H1 (cell line): ENCODE results near the gene PLCL1. TPM values are rescaled to one million over a fixed set of nuclear protein-coding genes. Genes with fewer than 3 reads are reported as not detected.

ENCODE experiments used
- CTCF ChIA-PET: fragments of 300-600 bp; sonication (Branson Sonifier 250); formaldehyde crosslinking; loops from one replicate; lab custom pipeline; 2021; ENCODE audit not compliant: partially characterized antibody; lab: Charles Lee
- POLR2A ChIA-PET: fragments of 300-600 bp; sonication (Branson Sonifier 250); formaldehyde crosslinking; loops from one replicate; lab custom pipeline; 2021; ENCODE audit warnings: inconsistent platforms; ENCODE audit not compliant: partially characterized antibody; lab: Charles Lee
- DNase-seq, 2 experiments: peaks; one replicate each; pipeline versions ENCODE4 v3.0.0 to v3.0.0-alpha.2; 2010 to 2022; ENCODE audit warnings: low spot score in 2 of 2, low read depth in 1 of 2, mixed read lengths in 1 of 2
- FAIRE-seq: peaks from 2 replicates; lab custom pipeline; 2011; peaks lifted over from hg19 to GRCh38; lab: Jason Lieb, UNC
- H2AFZ ChIP-seq: 2 replicates; pipeline ENCODE4 v1.8.1; 2012; ENCODE audit warnings: low read length, inconsistent platforms
- H2AK5ac ChIP-seq: 2 replicates; pipeline ENCODE4 v1.6.1; 2013; ENCODE audit warnings: low read depth, low read length
- H2BK120ac ChIP-seq: replicated peaks from 2 replicates; pipeline ENCODE3; 2013; ENCODE audit warnings: low read depth, low read length, inconsistent platforms
- H2BK12ac ChIP-seq: 2 replicates; pipeline ENCODE4 v1.6.1; 2013; ENCODE audit warnings: low read depth, low read length
- H2BK15ac ChIP-seq: 2 replicates; pipeline ENCODE4 v1.6.1; 2013; ENCODE audit warnings: low read length
- H2BK20ac ChIP-seq: 2 replicates; pipeline ENCODE4 v1.6.1; 2013; ENCODE audit warnings: low read length
- H2BK5ac ChIP-seq: 2 replicates; pipeline ENCODE4 v1.6.1; 2013; ENCODE audit warnings: low read depth, low read length
- H3K14ac ChIP-seq: 2 replicates; pipeline ENCODE4 v1.6.1; 2013; ENCODE audit warnings: inconsistent platforms; ENCODE audit not compliant: insufficient read length
- H3K18ac ChIP-seq: 2 replicates; pipeline ENCODE4 v1.6.1; 2013; ENCODE audit warnings: low read length; ENCODE audit errors: extremely low read depth
- H3K23ac ChIP-seq: 2 replicates; pipeline ENCODE4 v1.6.1; 2013; ENCODE audit warnings: inconsistent platforms; ENCODE audit not compliant: insufficient read length
- H3K23me2 ChIP-seq: 2 replicates; pipeline ENCODE4 v1.6.1; 2013; ENCODE audit warnings: low read depth, low read length
- H3K27ac ChIP-seq: 2 replicates; pipeline ENCODE4 v1.6.1; 2011; ENCODE audit warnings: low read depth, low read length, inconsistent platforms
- H3K27me3 ChIP-seq, 4 experiments: replicated peaks in 1 of 4; 1 replicate in 1 of 4; 2 replicates in 3 of 4; pipeline versions ENCODE4 v1.6.1 to v1.8.1; 2011 to 2013; ENCODE audit warnings: low read length in 3 of 4, mild to moderate bottlenecking in 3 of 4, inconsistent platforms in 2 of 4, mixed read lengths in 2 of 4, moderate library complexity in 1 of 4; ENCODE audit not compliant: control insufficient read depth in 3 of 4, insufficient read depth in 3 of 4; ENCODE audit errors: extremely low read depth in 1 of 4
- H3K36me3 ChIP-seq, 4 experiments: 2 replicates each; pipeline versions ENCODE4 v1.6.1 to v1.8.1; 2011 to 2013; ENCODE audit warnings: mild to moderate bottlenecking in 4 of 4, low read length in 3 of 4, moderate library complexity in 2 of 4, control low read depth in 1 of 4, inconsistent platforms in 1 of 4; ENCODE audit not compliant: insufficient read depth in 4 of 4, control insufficient read depth in 2 of 4
- H3K4ac ChIP-seq: replicated peaks from 2 replicates; pipeline ENCODE3; 2013; ENCODE audit warnings: low read length, low read depth, mixed read lengths, inconsistent platforms; ENCODE audit not compliant: insufficient read length
- H3K4me1 ChIP-seq, 4 experiments: replicated peaks in 1 of 4; 1 replicate in 1 of 4; 2 replicates in 3 of 4; pipeline versions ENCODE4 v1.6.1 to v1.8.1; 2011 to 2013; ENCODE audit warnings: low read length in 3 of 4, inconsistent platforms in 2 of 4, mixed read lengths in 1 of 4; ENCODE audit not compliant: insufficient read depth in 4 of 4, control insufficient read depth in 3 of 4
- H3K4me2 ChIP-seq, 2 experiments: 2 replicates each; pipeline versions ENCODE4 v1.6.1 to v1.8.1; 2011 to 2013; ENCODE audit warnings: low read depth in 2 of 2, low read length in 2 of 2, control low read depth in 1 of 2, inconsistent platforms in 1 of 2, mild to moderate bottlenecking in 1 of 2; ENCODE audit not compliant: insufficient read depth in 1 of 2
- H3K4me3 ChIP-seq, 4 experiments: fragments of 200-600, 300-600 bp in 1 of 4; sonication (generic), shearing (Covaris generic), sonication (Bioruptor Twin) in 1 of 4; 2 replicates each; pipeline versions ENCODE4 v1.5.1 to v1.8.1; 2011 to 2016; ENCODE audit warnings: low read length in 4 of 4, low read depth in 3 of 4, control low read depth in 2 of 4, inconsistent platforms in 2 of 4, mild to moderate bottlenecking in 2 of 4, mixed read lengths in 1 of 4, moderate library complexity in 1 of 4; ENCODE audit not compliant: insufficient read depth in 2 of 4; ENCODE audit errors: extremely low read depth in 1 of 4
- H3K56ac ChIP-seq: replicated peaks from 2 replicates; pipeline ENCODE3; 2013; ENCODE audit warnings: low read depth, mild to moderate bottlenecking, mixed read lengths, low read length, inconsistent platforms; ENCODE audit not compliant: insufficient read length
- H3K79me1 ChIP-seq: 2 replicates; pipeline ENCODE4 v1.6.1; 2013; ENCODE audit warnings: low read depth, low read length, control low read depth
- H3K79me2 ChIP-seq, 2 experiments: 2 replicates each; pipeline versions ENCODE4 v1.6.1 to v1.8.1; 2012 to 2013; ENCODE audit warnings: low read length in 2 of 2, mild to moderate bottlenecking in 2 of 2, inconsistent platforms in 1 of 2; ENCODE audit not compliant: insufficient read depth in 2 of 2, control insufficient read depth in 1 of 2
- H3K9ac ChIP-seq, 4 experiments: replicated peaks in 1 of 4; 1 replicate in 1 of 4; 2 replicates in 3 of 4; pipeline versions ENCODE4 v1.6.1 to v1.8.1; 2011 to 2013; ENCODE audit warnings: low read depth in 3 of 4, low read length in 3 of 4, control low read depth in 2 of 4, mild to moderate bottlenecking in 2 of 4, moderate library complexity in 2 of 4, inconsistent platforms in 1 of 4; ENCODE audit errors: extremely low read depth in 1 of 4
- H3K9me3 ChIP-seq, 2 experiments: 2 replicates each; pipeline versions ENCODE4 v1.6.1 to v1.8.1; 2012 to 2013; ENCODE audit warnings: mild to moderate bottlenecking in 2 of 2, moderate library complexity in 2 of 2, control low read depth in 1 of 2, inconsistent platforms in 1 of 2, low read depth in 1 of 2, low read length in 1 of 2, mixed read lengths in 1 of 2; ENCODE audit not compliant: insufficient read depth in 2 of 2
- H4K20me1 ChIP-seq, 2 experiments: replicated peaks in 1 of 2; 2 replicates each; pipeline versions ENCODE3 to v1.8.1; 2011 to 2013; ENCODE audit warnings: inconsistent platforms in 2 of 2, low read length in 2 of 2, mild to moderate bottlenecking in 1 of 2; ENCODE audit not compliant: insufficient read depth in 2 of 2, control insufficient read depth in 1 of 2
- H4K5ac ChIP-seq: 2 replicates; pipeline ENCODE4 v1.6.1; 2013; ENCODE audit warnings: low read length, low read depth, mixed read lengths, inconsistent platforms; ENCODE audit not compliant: insufficient read length
- H4K8ac ChIP-seq: 2 replicates; pipeline ENCODE4 v1.8.0; 2013; ENCODE audit warnings: mild to moderate bottlenecking, moderate library complexity, low read length, inconsistent platforms; ENCODE audit not compliant: insufficient read depth; ENCODE audit errors: extremely low read depth
- H4K91ac ChIP-seq: replicated peaks from 2 replicates; pipeline ENCODE3; 2013; ENCODE audit warnings: low read length, mixed read lengths, inconsistent platforms; ENCODE audit not compliant: insufficient read length
- ASH2L ChIP-seq: fragments of 200-600, 300-600 bp; sonication (generic); IDR thresholded peaks from one replicate; pipeline ENCODE4 v1.7.1; 2017; ENCODE audit warnings: low read length
- BCL11A ChIP-seq, 2 experiments: IDR thresholded peaks; one replicate each; pipeline ENCODE4 v1.6.1; 2011; ENCODE audit warnings: low read depth in 2 of 2, low read length in 2 of 2, mild to moderate bottlenecking in 2 of 2
- CHD1 ChIP-seq: IDR thresholded peaks from 2 replicates; pipeline ENCODE4 v1.6.1; 2012; ENCODE audit warnings: low read depth, low read length, improper control_type of control experiment
- CREB1 ChIP-seq: IDR thresholded peaks from 2 replicates; pipeline ENCODE4 v1.6.1; 2012; ENCODE audit warnings: inconsistent platforms
- FOSL1 ChIP-seq: IDR thresholded peaks from 2 replicates; pipeline ENCODE4 v1.6.1; 2011; ENCODE audit warnings: mild to moderate bottlenecking, low read depth, low read length, moderate library complexity; ENCODE audit not compliant: insufficient read depth
- JUN ChIP-seq: IDR thresholded peaks from 2 replicates; pipeline ENCODE4 v1.6.1; 2011; ENCODE audit warnings: low read depth, mild to moderate bottlenecking, improper control_type of control experiment, low read length
- JUND ChIP-seq: IDR thresholded peaks from 2 replicates; pipeline ENCODE4 v1.6.1; 2011; ENCODE audit warnings: mild to moderate bottlenecking, improper control_type of control experiment, low read length
- NRF1 ChIP-seq: IDR thresholded peaks from 2 replicates; pipeline ENCODE4 v1.6.1; 2011; ENCODE audit warnings: mild to moderate bottlenecking, low read depth, low read length, improper control_type of control experiment
- POU5F1 ChIP-seq: IDR thresholded peaks from 2 replicates; pipeline ENCODE4 v1.6.1; 2011; ENCODE audit warnings: low read depth, mild to moderate bottlenecking, low read length, moderate library complexity
- RXRA ChIP-seq: IDR thresholded peaks from 2 replicates; pipeline ENCODE4 v1.6.1; 2011; ENCODE audit warnings: low read depth, mild to moderate bottlenecking, low read length, moderate library complexity; ENCODE audit not compliant: insufficient read depth
- YY1 ChIP-seq: IDR thresholded peaks from 2 replicates; pipeline ENCODE4 v1.6.1; 2011; ENCODE audit warnings: low read depth, mild to moderate bottlenecking, low read length
- WGBS, 2 experiments: shearing (Covaris generic) in 1 of 2; methylation state at CpG; one replicate each; pipeline versions ENCODE4 v1.1.6 to v1.1.7; 2013 to 2015; ENCODE audit warnings: low lambda C conversion rate in 2 of 2, mixed read lengths in 2 of 2, inconsistent platforms in 1 of 2, low coverage in 1 of 2, missing lambda C conversion rate in 1 of 2; ENCODE audit not compliant: insufficient replicate concordance in 2 of 2, insufficient coverage in 1 of 2, insufficient read length in 1 of 2; ENCODE audit errors: extremely low coverage in 1 of 2, missing lambda C conversion rate in 1 of 2; 5-methylcytosine and 5-hydroxymethylcytosine counted together
- polyA plus RNA-seq, 7 experiments: library from polyadenylated mRNA; depleted of rRNA in 3 of 7; stranded (reverse) in 5 of 7; unstranded in 2 of 7; fragments of >200 nt in 5 of 7; fragments of 200-250 nt in 2 of 7; gene quantifications; 1 replicate in 5 of 7; 2 replicates in 1 of 7; 4 replicates in 1 of 7; pipeline versions ENCODE4 v1.2.1 to v1.2.3, GENCODE V29; 2011 to 2013; ENCODE audit warnings: missing spikeins in 2 of 7, mixed read lengths in 2 of 7
- total RNA-seq: library from RNA; stranded (reverse); fragmentation: NEBNext Ultra II Directional; extraction: Animal tissue kit (Norgen Biotek cat#: 25700); gene quantifications from 2 replicates; pipeline ENCODE4 v1.2.1, GENCODE V29; 2021
- TF ChIP-seq, protein P1 (sequence below): IDR thresholded peaks from 2 replicates; pipeline ENCODE4 v1.6.1; 2012; ENCODE audit warnings: inconsistent platforms
- TF ChIP-seq, protein P2 (sequence below): IDR thresholded peaks from 2 replicates; pipeline ENCODE4 v1.6.1; 2011; ENCODE audit warnings: low read depth, mild to moderate bottlenecking, low read length; ENCODE audit not compliant: insufficient read depth
- TF ChIP-seq, protein P3 (sequence below): IDR thresholded peaks from 2 replicates; pipeline ENCODE4 v1.6.1; 2012; ENCODE audit warnings: inconsistent platforms

Gene PLCL1
- total and polyA plus RNA-seq, 2 of the 8 experiments (the other 6 are each of a cell fraction or from before 2014, with no cell fraction given), result not detected

DNA sequence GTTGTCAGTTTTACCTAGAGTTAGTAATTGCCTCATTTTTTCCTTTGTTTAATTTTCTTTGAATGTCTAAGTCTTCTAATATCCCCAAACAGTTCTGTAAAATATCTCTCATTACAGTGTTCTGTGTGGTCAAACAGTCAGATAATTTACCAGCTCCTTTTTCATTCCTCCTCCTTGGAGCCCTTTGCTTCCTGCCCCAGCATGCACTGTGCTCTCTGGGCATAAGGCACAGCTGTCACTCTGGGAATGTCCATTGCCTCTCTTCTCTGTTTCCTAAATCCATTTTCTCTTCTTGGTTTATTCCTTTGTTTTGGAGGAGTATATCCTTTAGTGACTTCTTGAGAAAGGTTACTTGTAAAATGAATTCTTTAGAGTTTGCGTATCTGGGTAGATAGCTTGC, 139.3 kb downstream of the PLCL1 start:
- no peak overlapping the region for H3K23ac ChIP-seq
- no peak overlapping the region for H3K18ac ChIP-seq
- no peak overlapping the region for H3K4me3 ChIP-seq
- FAIRE-seq, result no peak
- H3K14ac ChIP-seq, result no peak overlapping the region
- POLR2A ChIA-PET, result no interaction called here
- no peak overlapping the region for H4K5ac ChIP-seq
- H3K4ac ChIP-seq, result no peak overlapping the region
- no peak for DNase-seq
- H3K79me1 ChIP-seq, result no peaks in the 10 kb centered on the region
- H3K9me3 ChIP-seq, result no peaks in the 10 kb centered on the region
- H3K23me2 ChIP-seq, result peaks cover 3% of the 10 kb centered on the region; the same call in 1 of the 2 replicates
- no peak overlapping the region for H2BK20ac ChIP-seq
- CTCF ChIA-PET, result interaction anchor here (1.0 to 2.2 kb wide), 4 partner anchors 11 to 107 kb away, joined by 3 to 6 read pairs (median 4); no protein-coding TSS in a partner anchor
- H2AK5ac ChIP-seq, result no peak overlapping the region
- 100% methylated on average over 1 of the region's 1 CpG; no CpG with 5 or more reads in 1 of the 2 experiments for WGBS, 2 experiments
- H3K27me3 ChIP-seq, result peaks cover 0 to 1% (median 0%) of the 10 kb centered on the region in 4 experiments; a peak in 1 of 7 replicates
- no peak overlapping the region for H2BK12ac ChIP-seq
- H3K9ac ChIP-seq, result no peak overlapping the region
- H3K36me3 ChIP-seq, result no peaks in the 10 kb centered on the region
- peaks cover 0 to 8% (median 2%) of the 10 kb centered on the region in 4 experiments; a peak in 3 of 7 replicates for H3K4me1 ChIP-seq
- no peak overlapping the region for H2BK5ac ChIP-seq
- no peak overlapping the region for H3K4me2 ChIP-seq
- H4K8ac ChIP-seq, result no peak overlapping the region
- no peaks in the 10 kb centered on the region for H3K79me2 ChIP-seq
- no peak overlapping the region for H4K91ac ChIP-seq
- no peak overlapping the region for H3K56ac ChIP-seq
- no peak overlapping the region for H2BK120ac ChIP-seq
- no peak overlapping the region for H3K27ac ChIP-seq
- H2BK15ac ChIP-seq, result no peak overlapping the region
- H2AFZ ChIP-seq, result no peak overlapping the region
- no peaks in the 10 kb centered on the region for H4K20me1 ChIP-seq
- TF ChIP-seq CHD1, result no peak
- TF ChIP-seq ASH2L, result no peak
- TF ChIP-seq NRF1, result no peak
- no peak for TF ChIP-seq POU5F1
- no peak for TF ChIP-seq JUN
- no peak for TF ChIP-seq CREB1
- no peak for TF ChIP-seq JUND
- TF ChIP-seq, protein P1, sequence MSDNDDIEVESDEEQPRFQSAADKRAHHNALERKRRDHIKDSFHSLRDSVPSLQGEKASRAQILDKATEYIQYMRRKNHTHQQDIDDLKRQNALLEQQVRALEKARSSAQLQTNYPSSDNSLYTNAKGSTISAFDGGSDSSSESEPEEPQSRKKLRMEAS, result no peak
- no peak for TF ChIP-seq YY1
- TF ChIP-seq, protein P2, sequence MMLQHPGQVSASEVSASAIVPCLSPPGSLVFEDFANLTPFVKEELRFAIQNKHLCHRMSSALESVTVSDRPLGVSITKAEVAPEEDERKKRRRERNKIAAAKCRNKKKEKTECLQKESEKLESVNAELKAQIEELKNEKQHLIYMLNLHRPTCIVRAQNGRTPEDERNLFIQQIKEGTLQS, result no peak
- TF ChIP-seq RXRA, result no peak
- TF ChIP-seq, protein P3, sequence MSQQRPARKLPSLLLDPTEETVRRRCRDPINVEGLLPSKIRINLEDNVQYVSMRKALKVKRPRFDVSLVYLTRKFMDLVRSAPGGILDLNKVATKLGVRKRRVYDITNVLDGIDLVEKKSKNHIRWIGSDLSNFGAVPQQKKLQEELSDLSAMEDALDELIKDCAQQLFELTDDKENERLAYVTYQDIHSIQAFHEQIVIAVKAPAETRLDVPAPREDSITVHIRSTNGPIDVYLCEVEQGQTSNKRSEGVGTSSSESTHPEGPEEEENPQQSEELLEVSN, result no peak
- no peak for TF ChIP-seq BCL11A (IDR thresholded peaks at IDR 0.05; ENCODE audit: low read depth in 2 of 2, low read length in 2 of 2)
- TF ChIP-seq FOSL1, result no peak
